GM21526 (cell line): Measurements from ENCODE around the gene ATP8B1.
A peak's percentile ranks its signal among the peaks of the same experiment; 100 is the strongest.

Experiments used
- ATAC-seq: cut with Tn5 transposase; IDR thresholded peaks from one replicate; pipeline ENCODE4 v1.9.1; 2021; ENCODE audit warnings: moderate library complexity; ENCODE audit not compliant: unreplicated experiment, low FRiP score

ATP8B1 gene

DNA sequence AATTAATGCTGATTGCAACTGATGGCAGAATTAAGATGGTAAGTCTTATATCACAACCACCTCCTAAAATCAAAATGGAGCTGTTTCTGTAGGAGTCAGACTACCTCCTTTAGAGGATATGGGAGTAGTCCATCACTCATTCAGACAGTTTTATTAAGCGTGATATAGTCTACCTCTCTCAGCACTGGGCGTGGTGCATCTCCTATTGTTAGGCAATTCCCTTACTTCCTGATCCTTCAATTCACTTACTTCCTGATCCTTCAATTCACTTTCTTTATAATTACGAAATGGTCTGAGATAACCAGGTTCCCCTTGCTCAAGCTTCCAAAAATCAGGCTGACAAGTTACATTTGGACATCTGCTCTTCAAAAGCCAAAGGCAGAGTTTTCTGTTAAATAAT, 31.9 kb downstream of the ATP8B1 start:
- ATAC-seq = no peak

DNA sequence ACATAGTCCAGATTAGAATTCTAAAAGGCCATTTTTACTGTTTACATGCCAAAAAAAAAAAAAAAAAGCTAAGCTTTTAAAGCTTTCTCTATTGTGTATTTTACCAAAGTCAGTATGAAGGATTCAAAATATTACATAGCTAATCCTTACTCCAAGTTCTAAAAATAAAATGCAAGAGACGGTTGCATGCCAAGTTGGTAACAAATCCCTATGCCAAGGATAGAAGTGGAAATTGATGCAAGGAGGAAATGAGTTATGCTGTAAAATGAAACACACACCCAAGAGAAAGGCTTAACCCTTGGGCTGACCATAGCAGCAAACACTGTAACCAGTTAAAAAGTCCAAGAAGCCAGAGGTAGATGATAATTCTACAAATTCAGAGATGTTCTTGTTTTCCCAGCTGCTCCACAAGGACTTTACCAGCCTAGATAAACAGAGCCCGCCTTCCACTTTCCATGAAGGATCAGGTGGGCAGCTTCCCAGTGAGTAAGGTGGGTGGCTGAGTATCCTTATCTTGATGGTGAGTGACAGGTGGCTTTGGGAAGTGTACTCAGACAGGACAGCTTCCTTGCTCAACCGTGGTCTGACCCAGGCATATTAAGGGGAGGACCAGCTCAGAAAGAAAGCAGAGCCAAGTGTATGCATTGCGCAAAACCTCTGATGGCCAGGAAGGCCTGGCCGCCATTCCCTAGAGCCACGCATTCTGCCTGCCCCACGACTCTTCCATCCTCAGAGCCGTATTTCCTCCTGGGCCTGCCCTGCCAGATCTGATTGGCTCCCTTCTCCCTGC, 34.4 kb downstream of the ATP8B1 start:
- ATAC-seq = no peak

DNA sequence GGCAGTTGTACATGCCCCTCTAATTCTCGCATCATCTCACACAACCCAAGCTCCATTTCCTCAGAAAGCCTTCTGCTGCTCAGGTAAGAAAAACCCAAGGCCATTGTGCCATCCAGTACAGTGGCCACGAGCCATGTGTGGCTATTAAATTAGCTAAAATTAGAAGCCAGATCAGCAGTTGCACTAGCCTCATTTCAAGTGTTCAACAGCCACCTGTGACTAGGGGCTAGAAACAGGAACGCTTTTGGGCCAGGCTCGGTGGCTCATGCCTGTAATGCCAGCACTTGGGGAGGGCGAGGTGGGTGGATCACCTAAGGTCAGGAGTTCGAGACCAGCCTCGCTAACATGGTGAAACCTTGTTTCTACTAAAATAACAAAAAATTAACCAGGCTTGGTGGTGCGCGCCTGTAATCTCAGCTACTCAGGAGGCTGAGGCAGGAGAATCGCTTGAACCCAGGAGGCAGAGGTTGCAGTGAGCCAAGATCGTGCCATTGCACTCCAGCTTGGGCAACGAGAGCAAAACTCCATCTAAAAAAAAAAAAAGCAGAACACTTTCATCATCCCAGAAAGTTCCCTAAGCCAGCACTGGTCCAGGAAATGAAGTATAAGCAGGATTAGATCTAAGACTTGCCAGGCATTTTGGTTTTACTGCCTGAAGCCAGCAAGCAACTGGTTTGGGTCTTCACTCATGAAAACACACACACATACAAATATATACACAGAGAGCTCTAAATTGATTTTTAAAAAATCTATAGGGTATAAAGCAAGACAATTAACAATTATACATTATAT, 35.7 kb downstream of the ATP8B1 start:
- ATAC-seq = no peak

DNA sequence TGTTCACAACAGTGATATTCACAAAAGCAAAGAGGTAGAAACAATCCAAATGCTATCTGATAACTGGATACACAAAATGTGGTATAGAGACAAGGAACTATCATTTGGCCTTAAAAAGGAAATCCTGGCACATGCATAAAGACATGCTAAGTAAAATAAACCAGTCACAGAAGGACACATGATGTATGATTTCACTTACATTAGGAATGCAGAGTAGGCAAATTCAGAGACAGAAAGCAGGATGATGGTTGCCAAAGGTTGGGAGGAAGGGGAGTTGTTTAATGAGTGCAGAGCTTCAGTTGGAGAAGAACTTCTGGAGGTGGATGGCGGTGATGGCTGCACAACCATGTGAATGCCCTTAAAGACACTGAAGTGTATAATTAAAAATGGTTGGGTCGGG, 38.1 kb downstream of the ATP8B1 start:
- ATAC-seq = no peak

- ATAC-seq = no peak
Measured at GRCh38 chr18:57764087-57764486, 39.0 kb downstream of the ATP8B1 start.

GRCh38 chr18:57762686-57763085, 40.4 kb downstream of the ATP8B1 start:
- no peak for ATAC-seq

DNA sequence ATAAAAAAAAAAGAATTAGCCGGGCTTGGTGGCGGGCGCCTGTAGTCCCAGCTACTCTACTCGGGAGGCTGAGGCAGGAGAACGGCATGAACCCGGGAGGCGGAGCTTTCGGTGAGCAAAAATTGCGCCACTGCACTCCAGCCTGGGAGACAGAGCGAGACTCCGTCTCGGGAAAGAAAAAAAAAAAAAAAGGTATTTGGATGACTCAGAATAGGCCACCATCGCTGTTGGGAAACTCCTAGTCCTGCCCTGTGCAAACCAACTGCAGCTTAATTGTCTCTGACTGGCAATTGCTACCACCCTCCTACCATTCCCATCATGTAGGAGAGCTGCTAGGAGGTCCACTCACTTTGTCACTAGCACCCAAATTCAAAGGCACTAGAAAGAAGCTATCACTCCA, 43.5 kb downstream of the ATP8B1 start:
- ATAC-seq = no peak

- no peak for ATAC-seq
Measured at GRCh38 chr18:57755473-57756067, 47.5 kb downstream of the ATP8B1 start.

DNA sequence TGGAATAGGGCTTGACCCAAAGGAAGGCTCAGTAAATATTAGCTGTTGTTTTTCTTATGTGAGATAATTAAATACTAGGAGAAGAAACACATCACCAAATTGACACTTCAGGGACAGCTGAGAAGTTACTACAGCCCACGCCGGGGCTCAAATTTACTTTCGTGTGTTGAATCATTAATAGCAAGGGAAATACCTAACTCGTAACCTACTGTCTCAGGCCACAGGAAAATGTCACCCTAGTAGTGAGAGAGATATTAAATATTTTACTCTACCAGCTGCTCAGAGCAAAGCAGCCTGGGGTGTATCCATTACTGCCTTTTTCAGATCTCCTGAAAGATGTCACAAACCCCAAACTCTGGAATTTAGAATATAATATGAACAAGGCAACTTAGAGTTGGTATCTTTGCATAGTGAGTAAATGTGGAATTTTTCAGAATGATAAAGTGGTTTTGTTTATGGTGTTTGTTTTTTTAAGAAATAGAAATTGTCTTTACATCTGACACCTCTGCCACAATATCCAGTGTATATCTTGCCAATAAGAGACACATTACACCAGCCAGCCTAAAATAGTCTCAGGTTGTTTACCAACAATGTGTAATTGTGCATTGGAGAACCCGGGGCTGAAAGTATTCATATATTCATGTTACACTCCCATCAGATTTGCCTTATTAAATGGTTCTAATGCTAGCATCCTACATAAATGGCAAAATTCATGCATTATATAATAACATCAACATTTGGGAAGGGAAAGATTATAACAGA, 48.4 kb downstream of the ATP8B1 start:
- no peak for ATAC-seq

DNA sequence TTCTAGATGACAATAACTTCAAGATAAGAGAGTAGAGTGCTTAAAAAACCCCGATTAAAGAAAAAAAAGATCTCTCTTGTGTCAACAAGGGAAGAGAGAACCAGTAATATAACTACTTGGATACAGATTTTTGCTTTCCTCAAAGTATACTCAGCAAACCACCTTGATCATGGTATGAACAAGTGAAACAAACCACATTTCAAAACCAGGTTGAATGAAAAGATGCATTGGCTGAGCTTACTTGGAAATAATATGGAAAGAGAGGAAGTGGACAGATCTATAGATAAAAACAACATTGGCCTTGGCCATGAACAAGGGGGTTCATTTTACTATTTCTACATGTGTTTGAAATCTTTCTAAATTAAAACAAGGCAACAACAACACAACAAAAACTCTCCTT, 50.1 kb downstream of the ATP8B1 start:
- ATAC-seq = no peak

DNA sequence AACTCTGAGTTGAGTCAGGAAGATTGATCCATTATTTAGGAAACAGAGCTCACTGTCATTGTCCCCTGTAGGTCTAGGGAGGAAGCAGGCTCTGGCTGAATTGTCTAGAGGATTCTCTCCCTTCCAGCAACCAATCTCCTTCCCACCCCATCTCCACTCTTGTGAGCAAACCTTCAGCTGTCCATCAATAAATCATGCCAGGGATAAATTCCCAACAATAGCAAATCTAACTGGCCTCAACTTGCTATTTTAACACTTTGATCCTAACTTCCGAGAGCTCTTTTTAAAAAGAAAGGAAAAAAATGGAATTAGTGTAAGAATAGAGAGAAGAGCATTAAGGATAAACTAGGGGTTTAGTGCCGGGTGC, 53.5 kb downstream of the ATP8B1 start:
- no peak for ATAC-seq

- peak; percentile 93 for ATAC-seq
Measured at GRCh38 chr18:57748770-57749603, 54.1 kb downstream of the ATP8B1 start.

GRCh38 chr18:57747809-57748680, 55.1 kb downstream of the ATP8B1 start:
- ATAC-seq = no peak

GRCh38 chr18:57744211-57744694, 58.9 kb downstream of the ATP8B1 start:
- no peak for ATAC-seq

DNA sequence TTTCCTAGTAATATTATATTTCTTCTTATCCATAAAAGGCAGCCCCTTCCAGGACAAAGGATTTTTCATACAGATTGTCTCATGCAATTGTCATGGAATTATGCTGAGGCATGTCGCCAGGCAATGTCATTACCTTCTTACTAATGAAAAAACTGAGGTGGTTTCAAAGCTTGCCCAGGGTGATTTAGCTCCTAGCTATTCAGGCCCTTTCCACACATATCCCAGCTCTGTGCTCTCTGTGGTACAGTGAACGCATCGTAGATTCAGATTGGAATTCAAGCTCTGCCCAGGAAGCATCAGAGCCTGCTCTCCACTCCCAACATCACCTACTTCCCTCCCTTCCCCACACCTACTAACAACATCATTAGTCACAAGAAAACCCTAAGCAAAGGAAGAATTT, 60.1 kb downstream of the ATP8B1 start:
- ATAC-seq = no peak

DNA sequence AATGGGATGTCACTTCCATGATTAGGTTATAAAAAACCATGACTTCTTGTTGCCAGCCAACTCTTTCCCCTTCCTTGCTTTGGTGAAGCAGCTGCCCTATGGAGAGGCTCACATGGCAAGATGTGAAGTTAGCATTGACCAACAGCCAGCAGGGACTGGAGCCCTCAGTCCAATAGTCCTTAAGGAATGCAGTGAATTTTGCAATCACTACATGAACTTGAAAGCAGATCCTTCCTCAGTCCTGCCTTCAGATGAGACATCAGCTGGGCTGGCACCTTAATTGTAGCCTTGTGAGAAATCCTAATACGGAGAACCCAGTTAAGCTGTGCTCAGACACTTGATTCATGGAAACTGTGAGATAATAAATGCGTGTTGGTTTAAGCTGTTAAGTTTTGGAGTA, 61.8 kb downstream of the ATP8B1 start:
- ATAC-seq = no peak

- no peak for ATAC-seq
Measured at GRCh38 chr18:57738078-57738477, 65.0 kb downstream of the ATP8B1 start.

- ATAC-seq = no peak
Measured at GRCh38 chr18:57737400-57738060, 65.6 kb downstream of the ATP8B1 start.
